SU-DHL-6 (cell line): ENCODE data around the gene PNMA5.

Experiments used
- CTCF ChIP-seq: fragments of 200-600 bp; sonication (generic); IDR thresholded peaks from one replicate; pipeline ENCODE4 v1.5.1; 2017; ENCODE audit warnings: antibody characterized with exemption, mild to moderate bottlenecking, low read length, moderate library complexity; ENCODE audit not compliant: insufficient read depth, poor library complexity, severe bottlenecking
- EZH2phosphoT487 ChIP-seq: fragments of 200-600 bp; sonication (generic), shearing (Covaris generic); conservative IDR thresholded peaks from 2 replicates; pipeline ENCODE4 v1.6.1; 2018; ENCODE audit warnings: mild to moderate bottlenecking, antibody characterized with exemption, low read length, moderate library complexity, mixed read lengths

- TF ChIP-seq CTCF: no peak
- no peak for TF ChIP-seq EZH2phosphoT487
Measured at GRCh38 chrX:152968193-152968592, 25.7 kb downstream of the PNMA5 start.
